Uterus (tissue), 2 donors: ENCODE data around the gene ANKRD40.

Experiments used
- CTCF ChIP-seq, 4 experiments: fragments of 200-600 bp in 2 of 4; fragments of 450-650 bp in 2 of 4; sonication (generic) in 2 of 4; IDR thresholded peaks; one replicate each; pipeline ENCODE4 v1.5.1; 2016 to 2019; ENCODE audit warnings: antibody characterized with exemption in 4 of 4, mild to moderate bottlenecking in 2 of 4, moderate library complexity in 1 of 4
- POLR2A ChIP-seq, 2 donors: fragments of 450-650 bp; IDR thresholded peaks; one replicate each; pipeline ENCODE4 v1.6.1; 2016; ENCODE audit warnings: antibody characterized with exemption in 2 of 2, mild to moderate bottlenecking in 1 of 2, moderate library complexity in 1 of 2

DNA sequence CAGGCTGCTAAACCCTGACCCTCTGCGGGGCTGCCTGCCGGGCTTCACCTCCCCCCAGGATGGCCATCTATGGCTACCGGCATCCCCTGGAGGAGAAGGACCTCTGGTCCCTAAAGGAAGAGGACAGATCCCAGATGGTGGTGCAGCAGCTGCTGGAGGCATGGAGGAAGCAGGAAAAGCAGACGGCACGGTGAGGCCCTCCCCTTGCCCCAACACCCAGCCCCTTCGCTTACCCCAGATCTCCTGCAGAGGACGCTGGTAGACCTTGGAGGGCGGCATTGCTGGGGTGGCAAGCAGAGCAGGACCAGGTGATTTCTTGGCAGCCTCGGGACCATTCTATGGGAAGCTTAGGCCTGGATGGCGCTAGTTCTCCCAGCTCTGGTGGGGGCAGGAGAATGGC is 48.5 kb downstream of the ANKRD40 start:
- no peak for TF ChIP-seq CTCF (IDR thresholded peaks at IDR 0.05)
- TF ChIP-seq POLR2A (IDR thresholded peaks at IDR 0.05), result no peak
